H1 (cell line): ENCODE measurements around the gene PLAC1. TPM values are rescaled to one million over a fixed set of nuclear protein-coding genes. Genes with fewer than 3 reads are reported as not detected.

Experiments
- CTCF ChIA-PET: fragments of 300-600 bp; sonication (Branson Sonifier 250); formaldehyde crosslinking; loops from one replicate; lab custom pipeline; 2021; ENCODE audit not compliant: partially characterized antibody; lab: Charles Lee
- POLR2A ChIA-PET: fragments of 300-600 bp; sonication (Branson Sonifier 250); formaldehyde crosslinking; loops from one replicate; lab custom pipeline; 2021; ENCODE audit warnings: inconsistent platforms; ENCODE audit not compliant: partially characterized antibody; lab: Charles Lee
- DNase-seq, 2 experiments: peaks; one replicate each; pipeline versions ENCODE4 v3.0.0 to v3.0.0-alpha.2; 2010 to 2022; ENCODE audit warnings: low spot score in 2 of 2, low read depth in 1 of 2, mixed read lengths in 1 of 2
- FAIRE-seq: peaks from 2 replicates; lab custom pipeline; 2011; peaks lifted over from hg19 to GRCh38; lab: Jason Lieb, UNC
- H2AFZ ChIP-seq: 2 replicates; pipeline ENCODE4 v1.8.1; 2012; ENCODE audit warnings: low read length, inconsistent platforms
- H2AK5ac ChIP-seq: 2 replicates; pipeline ENCODE4 v1.6.1; 2013; ENCODE audit warnings: low read depth, low read length
- H2BK120ac ChIP-seq: replicated peaks from 2 replicates; pipeline ENCODE3; 2013; ENCODE audit warnings: low read depth, low read length, inconsistent platforms
- H2BK12ac ChIP-seq: 2 replicates; pipeline ENCODE4 v1.6.1; 2013; ENCODE audit warnings: low read depth, low read length
- H2BK15ac ChIP-seq: 2 replicates; pipeline ENCODE4 v1.6.1; 2013; ENCODE audit warnings: low read length
- H2BK20ac ChIP-seq: 2 replicates; pipeline ENCODE4 v1.6.1; 2013; ENCODE audit warnings: low read length
- H2BK5ac ChIP-seq: 2 replicates; pipeline ENCODE4 v1.6.1; 2013; ENCODE audit warnings: low read depth, low read length
- H3K14ac ChIP-seq: 2 replicates; pipeline ENCODE4 v1.6.1; 2013; ENCODE audit warnings: inconsistent platforms; ENCODE audit not compliant: insufficient read length
- H3K18ac ChIP-seq: 2 replicates; pipeline ENCODE4 v1.6.1; 2013; ENCODE audit warnings: low read length; ENCODE audit errors: extremely low read depth
- H3K23ac ChIP-seq: 2 replicates; pipeline ENCODE4 v1.6.1; 2013; ENCODE audit warnings: inconsistent platforms; ENCODE audit not compliant: insufficient read length
- H3K23me2 ChIP-seq: 2 replicates; pipeline ENCODE4 v1.6.1; 2013; ENCODE audit warnings: low read depth, low read length
- H3K27ac ChIP-seq: 2 replicates; pipeline ENCODE4 v1.6.1; 2011; ENCODE audit warnings: low read depth, low read length, inconsistent platforms
- H3K27me3 ChIP-seq, 4 experiments: replicated peaks in 1 of 4; 1 replicate in 1 of 4; 2 replicates in 3 of 4; pipeline versions ENCODE4 v1.6.1 to v1.8.1; 2011 to 2013; ENCODE audit warnings: low read length in 3 of 4, mild to moderate bottlenecking in 3 of 4, inconsistent platforms in 2 of 4, mixed read lengths in 2 of 4, moderate library complexity in 1 of 4; ENCODE audit not compliant: control insufficient read depth in 3 of 4, insufficient read depth in 3 of 4; ENCODE audit errors: extremely low read depth in 1 of 4
- H3K36me3 ChIP-seq, 4 experiments: 2 replicates each; pipeline versions ENCODE4 v1.6.1 to v1.8.1; 2011 to 2013; ENCODE audit warnings: mild to moderate bottlenecking in 4 of 4, low read length in 3 of 4, moderate library complexity in 2 of 4, control low read depth in 1 of 4, inconsistent platforms in 1 of 4; ENCODE audit not compliant: insufficient read depth in 4 of 4, control insufficient read depth in 2 of 4
- H3K4ac ChIP-seq: replicated peaks from 2 replicates; pipeline ENCODE3; 2013; ENCODE audit warnings: low read length, low read depth, mixed read lengths, inconsistent platforms; ENCODE audit not compliant: insufficient read length
- H3K4me1 ChIP-seq, 4 experiments: replicated peaks in 1 of 4; 1 replicate in 1 of 4; 2 replicates in 3 of 4; pipeline versions ENCODE4 v1.6.1 to v1.8.1; 2011 to 2013; ENCODE audit warnings: low read length in 3 of 4, inconsistent platforms in 2 of 4, mixed read lengths in 1 of 4; ENCODE audit not compliant: insufficient read depth in 4 of 4, control insufficient read depth in 3 of 4
- H3K4me2 ChIP-seq, 2 experiments: 2 replicates each; pipeline versions ENCODE4 v1.6.1 to v1.8.1; 2011 to 2013; ENCODE audit warnings: low read depth in 2 of 2, low read length in 2 of 2, control low read depth in 1 of 2, inconsistent platforms in 1 of 2, mild to moderate bottlenecking in 1 of 2; ENCODE audit not compliant: insufficient read depth in 1 of 2
- H3K4me3 ChIP-seq, 4 experiments: fragments of 200-600, 300-600 bp in 1 of 4; sonication (generic), shearing (Covaris generic), sonication (Bioruptor Twin) in 1 of 4; 2 replicates each; pipeline versions ENCODE4 v1.5.1 to v1.8.1; 2011 to 2016; ENCODE audit warnings: low read length in 4 of 4, low read depth in 3 of 4, control low read depth in 2 of 4, inconsistent platforms in 2 of 4, mild to moderate bottlenecking in 2 of 4, mixed read lengths in 1 of 4, moderate library complexity in 1 of 4; ENCODE audit not compliant: insufficient read depth in 2 of 4; ENCODE audit errors: extremely low read depth in 1 of 4
- H3K56ac ChIP-seq: replicated peaks from 2 replicates; pipeline ENCODE3; 2013; ENCODE audit warnings: low read depth, mild to moderate bottlenecking, mixed read lengths, low read length, inconsistent platforms; ENCODE audit not compliant: insufficient read length
- H3K79me1 ChIP-seq: 2 replicates; pipeline ENCODE4 v1.6.1; 2013; ENCODE audit warnings: low read depth, low read length, control low read depth
- H3K79me2 ChIP-seq, 2 experiments: 2 replicates each; pipeline versions ENCODE4 v1.6.1 to v1.8.1; 2012 to 2013; ENCODE audit warnings: low read length in 2 of 2, mild to moderate bottlenecking in 2 of 2, inconsistent platforms in 1 of 2; ENCODE audit not compliant: insufficient read depth in 2 of 2, control insufficient read depth in 1 of 2
- H3K9ac ChIP-seq, 4 experiments: replicated peaks in 1 of 4; 1 replicate in 1 of 4; 2 replicates in 3 of 4; pipeline versions ENCODE4 v1.6.1 to v1.8.1; 2011 to 2013; ENCODE audit warnings: low read depth in 3 of 4, low read length in 3 of 4, control low read depth in 2 of 4, mild to moderate bottlenecking in 2 of 4, moderate library complexity in 2 of 4, inconsistent platforms in 1 of 4; ENCODE audit errors: extremely low read depth in 1 of 4
- H3K9me3 ChIP-seq, 2 experiments: 2 replicates each; pipeline versions ENCODE4 v1.6.1 to v1.8.1; 2012 to 2013; ENCODE audit warnings: mild to moderate bottlenecking in 2 of 2, moderate library complexity in 2 of 2, control low read depth in 1 of 2, inconsistent platforms in 1 of 2, low read depth in 1 of 2, low read length in 1 of 2, mixed read lengths in 1 of 2; ENCODE audit not compliant: insufficient read depth in 2 of 2
- H4K20me1 ChIP-seq, 2 experiments: replicated peaks in 1 of 2; 2 replicates each; pipeline versions ENCODE3 to v1.8.1; 2011 to 2013; ENCODE audit warnings: inconsistent platforms in 2 of 2, low read length in 2 of 2, mild to moderate bottlenecking in 1 of 2; ENCODE audit not compliant: insufficient read depth in 2 of 2, control insufficient read depth in 1 of 2
- H4K5ac ChIP-seq: 2 replicates; pipeline ENCODE4 v1.6.1; 2013; ENCODE audit warnings: low read length, low read depth, mixed read lengths, inconsistent platforms; ENCODE audit not compliant: insufficient read length
- H4K8ac ChIP-seq: 2 replicates; pipeline ENCODE4 v1.8.0; 2013; ENCODE audit warnings: mild to moderate bottlenecking, moderate library complexity, low read length, inconsistent platforms; ENCODE audit not compliant: insufficient read depth; ENCODE audit errors: extremely low read depth
- H4K91ac ChIP-seq: replicated peaks from 2 replicates; pipeline ENCODE3; 2013; ENCODE audit warnings: low read length, mixed read lengths, inconsistent platforms; ENCODE audit not compliant: insufficient read length
- CEBPB ChIP-seq: IDR thresholded peaks from 2 replicates; pipeline ENCODE4 v1.6.1; 2012; ENCODE audit warnings: low read depth, low read length
- CHD1 ChIP-seq: IDR thresholded peaks from 2 replicates; pipeline ENCODE4 v1.6.1; 2012; ENCODE audit warnings: low read depth, low read length, improper control_type of control experiment
- CTBP2 ChIP-seq: IDR thresholded peaks from 2 replicates; pipeline ENCODE4 v1.7.0; 2011; ENCODE audit warnings: borderline replicate concordance, mild to moderate bottlenecking, moderate library complexity, mixed read lengths, low read length; ENCODE audit not compliant: insufficient read depth, insufficient read length
- MAFK ChIP-seq: IDR thresholded peaks from 2 replicates; pipeline ENCODE4 v1.6.1; 2012; ENCODE audit warnings: low read depth, mild to moderate bottlenecking, improper control_type of control experiment, low read length
- POLR2A ChIP-seq, 2 experiments: IDR thresholded peaks; 1 replicate in 1 of 2; 2 replicates in 1 of 2; pipeline ENCODE4 v1.6.1; 2011; ENCODE audit warnings: low read depth in 2 of 2, low read length in 2 of 2, mild to moderate bottlenecking in 2 of 2; ENCODE audit errors: control extremely low read depth in 1 of 2
- RBBP5 ChIP-seq: IDR thresholded peaks from 2 replicates; pipeline ENCODE4 v1.7.1; 2012; ENCODE audit warnings: low read depth, mild to moderate bottlenecking, inconsistent platforms, low read length, moderate library complexity, borderline replicate concordance
- RXRA ChIP-seq: IDR thresholded peaks from 2 replicates; pipeline ENCODE4 v1.6.1; 2011; ENCODE audit warnings: low read depth, mild to moderate bottlenecking, low read length, moderate library complexity; ENCODE audit not compliant: insufficient read depth
- TEAD4 ChIP-seq: IDR thresholded peaks from 2 replicates; pipeline ENCODE4 v1.6.1; 2012; ENCODE audit warnings: low read depth, low read length, inconsistent platforms, mixed read lengths
- WGBS, 2 experiments: shearing (Covaris generic) in 1 of 2; methylation state at CpG; one replicate each; pipeline versions ENCODE4 v1.1.6 to v1.1.7; 2013 to 2015; ENCODE audit warnings: low lambda C conversion rate in 2 of 2, mixed read lengths in 2 of 2, inconsistent platforms in 1 of 2, low coverage in 1 of 2, missing lambda C conversion rate in 1 of 2; ENCODE audit not compliant: insufficient replicate concordance in 2 of 2, insufficient coverage in 1 of 2, insufficient read length in 1 of 2; ENCODE audit errors: extremely low coverage in 1 of 2, missing lambda C conversion rate in 1 of 2; 5-methylcytosine and 5-hydroxymethylcytosine counted together
- polyA plus RNA-seq, 7 experiments: library from polyadenylated mRNA; depleted of rRNA in 3 of 7; stranded (reverse) in 5 of 7; unstranded in 2 of 7; fragments of >200 nt in 5 of 7; fragments of 200-250 nt in 2 of 7; gene quantifications; 1 replicate in 5 of 7; 2 replicates in 1 of 7; 4 replicates in 1 of 7; pipeline versions ENCODE4 v1.2.1 to v1.2.3, GENCODE V29; 2011 to 2013; ENCODE audit warnings: missing spikeins in 2 of 7, mixed read lengths in 2 of 7
- total RNA-seq: library from RNA; stranded (reverse); fragmentation: NEBNext Ultra II Directional; extraction: Animal tissue kit (Norgen Biotek cat#: 25700); gene quantifications from 2 replicates; pipeline ENCODE4 v1.2.1, GENCODE V29; 2021
- TF ChIP-seq, protein P1 (sequence below): IDR thresholded peaks from 2 replicates; pipeline ENCODE4 v1.6.1; 2012; ENCODE audit warnings: inconsistent platforms

PLAC1 gene
- total and polyA plus RNA-seq, 2 of the 8 experiments (the other 6 are each of a cell fraction or from before 2014, with no cell fraction given) = 1.8 TPM; not detected in 1

DNA sequence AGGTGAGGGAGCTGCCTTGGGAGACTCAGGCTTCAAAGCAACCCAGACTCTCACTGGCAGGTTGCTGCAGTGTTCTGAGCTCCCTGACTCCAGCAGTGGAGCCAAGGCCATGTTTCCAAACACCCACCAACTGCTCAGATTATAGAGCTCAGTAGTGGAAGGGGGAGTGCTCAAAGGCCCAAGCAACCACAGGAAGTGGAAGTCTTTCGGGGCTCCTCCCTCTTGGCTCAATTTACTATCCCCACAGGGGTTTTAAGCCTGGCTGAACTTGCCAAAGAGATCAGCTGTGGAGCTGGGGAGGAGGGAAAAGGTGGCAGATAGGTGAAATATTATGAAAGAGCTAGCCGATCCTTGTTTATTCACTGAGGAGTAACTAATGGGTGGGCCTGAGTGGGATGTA lies 115.8 kb downstream of the PLAC1 start:
- no peak overlapping the region for H2BK15ac ChIP-seq
- no peak overlapping the region for H3K23ac ChIP-seq
- no peak overlapping the region for H3K56ac ChIP-seq
- H3K4ac ChIP-seq = no peak overlapping the region
- FAIRE-seq (no peak), DNase-seq (no peak)
- no peak overlapping the region for H3K9ac ChIP-seq
- ChIA-PET CTCF (interaction anchor here (0.7 kb wide), 1 partner anchor 222 kb away, joined by 3 read pairs; no protein-coding TSS in a partner anchor), POLR2A (interaction anchor here (2.0 kb wide), 1 partner anchor 10 kb away, joined by 8 read pairs; no protein-coding TSS in a partner anchor)
- no peak overlapping the region for H2BK120ac ChIP-seq
- H3K27ac ChIP-seq = no peak overlapping the region
- H3K27me3 ChIP-seq = peaks cover 11 to 32% (median 24%) of the 10 kb centered on the region in 4 experiments; a peak in 6 of 7 replicates
- H3K9me3 ChIP-seq = no peaks in the 10 kb centered on the region
- no peak overlapping the region for H4K5ac ChIP-seq
- 57% methylated on average over 1 of the region's 2 CpGs; no CpG with 5 or more reads in 1 of the 2 experiments for WGBS, 2 experiments
- H2BK20ac ChIP-seq = no peak overlapping the region
- H2AK5ac ChIP-seq = no peak overlapping the region
- peak overlapping the region; percentile 62; the same call in 1 of the 2 replicates for H3K18ac ChIP-seq
- peaks cover 2 to 19% (median 9%) of the 10 kb centered on the region in 4 experiments; a peak in 5 of 7 replicates for H3K4me1 ChIP-seq
- no peak overlapping the region for H4K8ac ChIP-seq
- no peak overlapping the region for H2AFZ ChIP-seq
- no peak overlapping the region for H2BK12ac ChIP-seq
- peak overlapping the region; percentile 13 to 17; a peak in 3 of 4 replicates for H3K4me2 ChIP-seq
- H3K14ac ChIP-seq = no peak overlapping the region
- H4K20me1 ChIP-seq = no peaks in the 10 kb centered on the region
- peak overlapping the region; percentile 82; the same call in 1 of the 2 replicates for H2BK5ac ChIP-seq
- no peaks in the 10 kb centered on the region; the same call in 1 of the 2 replicates for H3K23me2 ChIP-seq
- no peaks in the 10 kb centered on the region for H3K79me2 ChIP-seq
- TF ChIP-seq CTBP2 (no peak), CEBPB (no peak), RBBP5 (no peak), MAFK (no peak), POLR2A (IDR thresholded peaks at IDR 0.05; ENCODE audit: control extremely low read depth in 1 of 2, low read depth in 2 of 2, low read length in 2 of 2) (no peak), TEAD4 (no peak), CHD1 (no peak), RXRA (no peak)
- TF ChIP-seq, protein P1, sequence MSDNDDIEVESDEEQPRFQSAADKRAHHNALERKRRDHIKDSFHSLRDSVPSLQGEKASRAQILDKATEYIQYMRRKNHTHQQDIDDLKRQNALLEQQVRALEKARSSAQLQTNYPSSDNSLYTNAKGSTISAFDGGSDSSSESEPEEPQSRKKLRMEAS = no peak
- H3K79me1 ChIP-seq = no peaks in the 10 kb centered on the region
- H4K91ac ChIP-seq = no peak overlapping the region
- H3K4me3 ChIP-seq = no peak overlapping the region
- H3K36me3 ChIP-seq = no peaks in the 10 kb centered on the region
